KMS-11 (cell line): ENCODE measurements around the gene SHC2.

Experiments
- H2AFZ ChIP-seq: fragments of 200-600 bp; sonication (generic); 2 replicates; pipeline ENCODE4 v1.6.1; 2016; ENCODE audit warnings: antibody characterized with exemption, mixed run types, low read depth
- H3K27ac ChIP-seq: fragments of 200-600 bp; sonication (generic); 2 replicates; pipeline ENCODE4 v1.6.1; 2016; ENCODE audit warnings: mild to moderate bottlenecking, mixed run types
- H3K27me3 ChIP-seq: fragments of 200-600 bp; sonication (generic); 2 replicates; pipeline ENCODE4 v1.6.1; 2017; ENCODE audit warnings: mild to moderate bottlenecking, low read depth, mixed run types, moderate library complexity; ENCODE audit not compliant: insufficient read depth
- H3K36me3 ChIP-seq: fragments of 200-600 bp; sonication (generic); 2 replicates; pipeline ENCODE4 v1.6.1; 2017; ENCODE audit warnings: mild to moderate bottlenecking, mixed run types; ENCODE audit not compliant: insufficient read depth
- H3K4me1 ChIP-seq: fragments of 200-600 bp; sonication (generic); 2 replicates; pipeline ENCODE4 v1.6.1; 2016; ENCODE audit warnings: mild to moderate bottlenecking, low read depth, mixed run types; ENCODE audit not compliant: poor library complexity, severe bottlenecking
- H3K4me2 ChIP-seq: fragments of 200-600 bp; sonication (generic); 2 replicates; pipeline ENCODE4 v1.7.0; 2016; ENCODE audit warnings: mild to moderate bottlenecking, mixed run types
- H3K4me3 ChIP-seq: fragments of 200-600 bp; sonication (generic); IDR thresholded peaks from 2 replicates; pipeline ENCODE4 v1.6.1; 2017; ENCODE audit warnings: low read depth, low read length, mixed read lengths; ENCODE audit not compliant: insufficient read depth
- H3K79me2 ChIP-seq: fragments of 200-600 bp; sonication (generic); 2 replicates; pipeline ENCODE4 v1.6.1; 2016; ENCODE audit warnings: low read depth, mixed run types; ENCODE audit not compliant: insufficient read depth
- H3K9ac ChIP-seq: fragments of 200-600 bp; sonication (generic); 2 replicates; pipeline ENCODE4 v1.6.1; 2016; ENCODE audit warnings: mild to moderate bottlenecking, mixed run types
- H4K20me1 ChIP-seq: fragments of 200-600 bp; sonication (generic); 2 replicates; pipeline ENCODE4 v1.6.1; 2016; ENCODE audit warnings: mild to moderate bottlenecking, mixed run types; ENCODE audit not compliant: insufficient read depth
- CTCF ChIP-seq: fragments of 200-600 bp; sonication (generic); conservative IDR thresholded peaks from 2 replicates; pipeline ENCODE4 v1.6.1; 2017; ENCODE audit warnings: low read depth, mild to moderate bottlenecking, antibody characterized with exemption, low read length, moderate library complexity, mixed read lengths

The SHC2 gene

GRCh38 chr19:368630-369024, 92.2 kb downstream of the SHC2 start:
- H3K4me2 ChIP-seq, result no peak overlapping the region
- H3K27me3 ChIP-seq, result peaks cover 80% of the 10 kb centered on the region
- no peaks in the 10 kb centered on the region for H3K4me1 ChIP-seq
- no peaks in the 10 kb centered on the region for H4K20me1 ChIP-seq
- H3K36me3 ChIP-seq, result no peaks in the 10 kb centered on the region
- H2AFZ ChIP-seq, result no peak overlapping the region
- H3K9ac ChIP-seq, result no peak overlapping the region
- H3K79me2 ChIP-seq, result no peaks in the 10 kb centered on the region
- H3K27ac ChIP-seq, result no peak overlapping the region
- no peak overlapping the region for H3K4me3 ChIP-seq
- TF ChIP-seq CTCF, result no peak

GRCh38 chr19:367963-368629, 92.7 kb downstream of the SHC2 start:
- H3K27ac ChIP-seq, result no peak overlapping the region
- no peak overlapping the region for H3K4me2 ChIP-seq
- H2AFZ ChIP-seq, result no peak overlapping the region
- no peak overlapping the region for H3K4me3 ChIP-seq
- no peaks in the 10 kb centered on the region for H3K79me2 ChIP-seq
- H3K4me1 ChIP-seq, result no peaks in the 10 kb centered on the region
- H4K20me1 ChIP-seq, result no peaks in the 10 kb centered on the region
- no peak overlapping the region for H3K9ac ChIP-seq
- no peak for TF ChIP-seq CTCF
- H3K36me3 ChIP-seq, result no peaks in the 10 kb centered on the region
- H3K27me3 ChIP-seq, result peaks cover 75% of the 10 kb centered on the region

GRCh38 chr19:367561-367960, 93.3 kb downstream of the SHC2 start:
- H3K79me2 ChIP-seq, result no peaks in the 10 kb centered on the region
- H3K27me3 ChIP-seq, result peaks cover 69% of the 10 kb centered on the region
- H3K4me1 ChIP-seq, result no peaks in the 10 kb centered on the region
- H3K27ac ChIP-seq, result no peak overlapping the region
- H4K20me1 ChIP-seq, result no peaks in the 10 kb centered on the region
- H3K4me3 ChIP-seq, result no peak overlapping the region
- no peak overlapping the region for H2AFZ ChIP-seq
- H3K4me2 ChIP-seq, result no peak overlapping the region
- H3K9ac ChIP-seq, result no peak overlapping the region
- no peaks in the 10 kb centered on the region for H3K36me3 ChIP-seq
- no peak for TF ChIP-seq CTCF

- no peaks in the 10 kb centered on the region for H3K79me2 ChIP-seq
- H4K20me1 ChIP-seq, result no peaks in the 10 kb centered on the region
- H3K4me1 ChIP-seq, result no peaks in the 10 kb centered on the region
- peaks cover 68% of the 10 kb centered on the region for H3K27me3 ChIP-seq
- H3K4me2 ChIP-seq, result no peak overlapping the region
- H3K27ac ChIP-seq, result no peak overlapping the region
- H3K9ac ChIP-seq, result no peak overlapping the region
- no peak for TF ChIP-seq CTCF
- H2AFZ ChIP-seq, result no peak overlapping the region
- H3K36me3 ChIP-seq, result no peaks in the 10 kb centered on the region
- H3K4me3 ChIP-seq, result no peak overlapping the region
Observed at GRCh38 chr19:366951-367350, 93.9 kb downstream of the SHC2 start.
